ENCODE results near the gene SMG9.

The SMG9 gene

GRCh38 chr19:43724896-43725295 lies 29.9 kb downstream of the SMG9 start:
- no peak for DNase-seq (ENCODE audit: low read depth)

- no peak for DNase-seq (ENCODE audit: low read depth)
These were observed 31.2 kb downstream of the SMG9 start for GRCh38 chr19:43723588-43723987.

- DNase-seq (ENCODE audit: low read depth): no peak
These were observed 33.2 kb downstream of the SMG9 start for GRCh38 chr19:43721469-43722048.

- DNase-seq (ENCODE audit: low read depth): no peak
These were observed 33.8 kb downstream of the SMG9 start for GRCh38 chr19:43720936-43721335.

GRCh38 chr19:43719918-43720317 lies 34.8 kb downstream of the SMG9 start:
- no peak for DNase-seq (ENCODE audit: low read depth)

GRCh38 chr19:43719378-43719868 lies 35.3 kb downstream of the SMG9 start:
- no peak for DNase-seq (ENCODE audit: low read depth)

- DNase-seq (ENCODE audit: low read depth): no peak
These were observed 36.0 kb downstream of the SMG9 start for GRCh38 chr19:43718627-43719377.

- DNase-seq (ENCODE audit: low read depth): no peak
These were observed 39.0 kb downstream of the SMG9 start, which contains the start of gene IRGC for GRCh38 chr19:43715776-43716175. TSS of gene IRGC (plus strand) at chr19:43716076. CDS start at chr19:43718559, 2,483 bp downstream.

- DNase-seq (ENCODE audit: low read depth): no peak
These were observed 41.6 kb downstream of the SMG9 start for GRCh38 chr19:43713208-43713607.

GRCh38 chr19:43711751-43712355 lies 42.9 kb downstream of the SMG9 start:
- no peak for DNase-seq (ENCODE audit: low read depth)

GRCh38 chr19:43708716-43709115 lies 46.0 kb downstream of the SMG9 start:
- no peak for DNase-seq (ENCODE audit: low read depth)

- DNase-seq (ENCODE audit: low read depth): no peak
These were observed 47.5 kb downstream of the SMG9 start for GRCh38 chr19:43707158-43707712.

- DNase-seq (ENCODE audit: low read depth): no peak
These were observed 49.0 kb downstream of the SMG9 start for GRCh38 chr19:43705729-43706128.

- DNase-seq (ENCODE audit: low read depth): no peak
These were observed 50.6 kb downstream of the SMG9 start for GRCh38 chr19:43704002-43704705.

- no peak for DNase-seq (ENCODE audit: low read depth)
These were observed 54.3 kb downstream of the SMG9 start for GRCh38 chr19:43700395-43701000.

- DNase-seq (ENCODE audit: low read depth): no peak
These were observed 55.0 kb downstream of the SMG9 start for GRCh38 chr19:43699506-43700394.

- DNase-seq (ENCODE audit: low read depth): no peak
These were observed 57.5 kb downstream of the SMG9 start for GRCh38 chr19:43697295-43697694.

GRCh38 chr19:43695985-43696704 lies 58.6 kb downstream of the SMG9 start:
- no peak for DNase-seq (ENCODE audit: low read depth)

- no peak for DNase-seq (ENCODE audit: low read depth)
These were observed 60.2 kb downstream of the SMG9 start for GRCh38 chr19:43694553-43694952.

GRCh38 chr19:43692877-43693276 lies 61.9 kb downstream of the SMG9 start:
- no peak for DNase-seq (ENCODE audit: low read depth)
